Measurements from ENCODE around the gene LSM5.

DNA sequence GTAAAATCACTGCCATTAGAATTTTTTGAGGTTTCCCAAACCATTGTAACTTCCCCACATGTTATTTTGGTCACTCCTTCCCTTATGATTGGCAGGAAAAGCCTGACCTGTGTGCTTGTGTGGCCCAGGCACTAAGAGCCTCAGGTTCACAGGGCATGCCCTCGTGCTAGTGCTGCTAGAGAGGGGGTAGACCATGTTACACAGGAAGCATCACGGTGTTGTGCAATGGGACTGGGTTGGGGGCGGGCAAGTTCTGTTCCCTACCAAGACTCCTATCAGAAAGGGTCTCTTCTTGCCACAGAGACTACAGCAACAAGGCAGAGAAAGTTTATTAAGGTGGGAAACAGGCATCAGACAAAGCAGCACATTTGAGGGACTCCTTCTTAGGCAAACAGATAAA, 32.2 kb downstream of the LSM5 start:
- TF ChIP-seq CTCF (IDR thresholded peaks at IDR 0.05) = no peak
- TF ChIP-seq POLR2A (IDR thresholded peaks at IDR 0.05) = no peak
